B cell (primary cell): ENCODE measurements around the gene RAB31. TPM values are rescaled to one million over a fixed set of nuclear protein-coding genes. Genes with fewer than 3 reads are reported as not detected.

Source experiments
- ATAC-seq: fragments of 200-7000 bp; cut with Tn5 transposase; one replicate; pipeline ENCODE4 v1.10.0; 2021; ENCODE audit warnings: low read depth, mild to moderate bottlenecking, moderate number of reproducible peaks, moderate library complexity
- CTCF ChIA-PET: fragments of 350-600 bp; sonication (Branson Sonifier 250); formaldehyde crosslinking; loops from one replicate; lab custom pipeline; 2021; ENCODE audit warnings: antibody characterized with exemption, inconsistent platforms; lab: Charles Lee
- POLR2A ChIA-PET: fragments of 350-600 bp; sonication (Branson Sonifier 250); formaldehyde crosslinking; loops from one replicate; lab custom pipeline; 2021; ENCODE audit warnings: antibody characterized with exemption; lab: Charles Lee
- DNase-seq: peaks from one replicate; pipeline ENCODE4 v3.0.0; 2013
- H2AFZ ChIP-seq: 2 replicates; pipeline ENCODE4 v1.6.1; 2012; ENCODE audit warnings: mild to moderate bottlenecking, low read depth, low read length; ENCODE audit not compliant: insufficient read depth, poor library complexity, severe bottlenecking
- H3K27ac ChIP-seq, 2 donors: 1 replicate in 1 of 2; 2 replicates in 1 of 2; pipeline ENCODE4 v1.5.1; 2012 to 2013; ENCODE audit warnings: low read length in 2 of 2, mild to moderate bottlenecking in 2 of 2, moderate library complexity in 1 of 2
- H3K27me3 ChIP-seq, 4 experiments: fragments of 200-600 bp in 1 of 4; sonication (generic) in 1 of 4; replicated peaks in 1 of 4; 1 replicate in 2 of 4; 2 replicates in 2 of 4; pipeline versions ENCODE4 v1.6.1 to v1.7.0; 2013 to 2016; ENCODE audit warnings: low read length in 3 of 4, mild to moderate bottlenecking in 2 of 4, mixed read lengths in 1 of 4, moderate library complexity in 1 of 4; ENCODE audit not compliant: insufficient read depth in 4 of 4, control insufficient read depth in 3 of 4; ENCODE audit errors: control extremely low read depth in 1 of 4
- H3K36me3 ChIP-seq, 2 experiments: replicated peaks in 1 of 2; 1 replicate in 1 of 2; 2 replicates in 1 of 2; pipeline versions ENCODE4 v1.6.1 to v1.7.1; 2013; ENCODE audit warnings: low read length in 1 of 2; ENCODE audit not compliant: insufficient read depth in 2 of 2, control insufficient read depth in 1 of 2; ENCODE audit errors: control extremely low read depth in 1 of 2, extremely low read depth in 1 of 2
- H3K4me1 ChIP-seq, 2 donors: fragments of 200-600 bp in 1 of 2; sonication (generic) in 1 of 2; 1 replicate in 1 of 2; 2 replicates in 1 of 2; pipeline versions ENCODE4 v1.5.1 to v1.6.1; 2013 to 2017; ENCODE audit warnings: low read length in 2 of 2; ENCODE audit not compliant: control insufficient read depth in 2 of 2, insufficient read depth in 2 of 2
- H3K4me2 ChIP-seq: replicated peaks from 2 replicates; pipeline ENCODE3; 2012; ENCODE audit warnings: mild to moderate bottlenecking, low read depth, low read length; ENCODE audit not compliant: poor library complexity, severe bottlenecking
- H3K4me3 ChIP-seq, 5 experiments: fragments of 200-600 bp in 1 of 5; sonication (generic) in 1 of 5; 1 replicate in 3 of 5; 2 replicates in 2 of 5; pipeline versions ENCODE4 v1.5.1 to v1.7.0; 2011 to 2016; ENCODE audit warnings: low read length in 4 of 5, mild to moderate bottlenecking in 4 of 5, low read depth in 2 of 5, control low read depth in 1 of 5, moderate library complexity in 1 of 5; ENCODE audit not compliant: insufficient read depth in 1 of 5; ENCODE audit errors: control extremely low read depth in 1 of 5, extremely low read depth in 1 of 5
- H3K79me2 ChIP-seq: fragments of 200-600 bp; sonication (generic); one replicate; pipeline ENCODE4 v1.6.0; 2016; ENCODE audit warnings: low read length; ENCODE audit not compliant: control insufficient read depth, insufficient read depth
- H3K9ac ChIP-seq: fragments of 200-600 bp; sonication (generic); 2 replicates; pipeline ENCODE4 v1.6.1; 2017; ENCODE audit warnings: mild to moderate bottlenecking, low read length, moderate library complexity
- H3K9me3 ChIP-seq, 3 donors: one replicate each; pipeline versions ENCODE4 v1.6.1 to v1.7.1; 2013; ENCODE audit warnings: low read length in 2 of 3; ENCODE audit not compliant: control insufficient read depth in 2 of 3, insufficient read depth in 1 of 3; ENCODE audit errors: control extremely low read depth in 1 of 3
- H4K20me1 ChIP-seq: 2 replicates; pipeline ENCODE4 v1.6.0; 2012; ENCODE audit warnings: mild to moderate bottlenecking, low read length; ENCODE audit not compliant: insufficient read depth, control insufficient read depth, poor library complexity, severe bottlenecking
- H3K27ac Mint-ChIP-seq: one replicate; pipeline ENCODE4 v1.8.0; 2021; ENCODE audit warnings: mixed read lengths
- H3K27me3 Mint-ChIP-seq: one replicate; pipeline ENCODE4 v1.8.0; 2021; ENCODE audit warnings: mixed read lengths
- H3K4me1 Mint-ChIP-seq: one replicate; pipeline ENCODE4 v1.8.0; 2021; ENCODE audit warnings: mixed read lengths
- H3K4me3 Mint-ChIP-seq: one replicate; pipeline ENCODE4 v1.8.0; 2021; ENCODE audit warnings: mixed read lengths
- H3K9me3 Mint-ChIP-seq: one replicate; pipeline ENCODE4 v1.8.0; 2022; ENCODE audit warnings: mixed read lengths; ENCODE audit not compliant: insufficient read depth
- EZH2 ChIP-seq: IDR thresholded peaks from 2 replicates; pipeline ENCODE4 v1.6.1; 2012; ENCODE audit warnings: borderline replicate concordance, low read depth, mild to moderate bottlenecking, moderate library complexity, low read length; ENCODE audit not compliant: insufficient read depth, poor library complexity, severe bottlenecking
- WGBS: methylation state at CpG from one replicate; pipeline ENCODE4 v1.1.5; 2013; ENCODE audit warnings: missing lambda C conversion rate; ENCODE audit not compliant: insufficient coverage; 5-methylcytosine and 5-hydroxymethylcytosine counted together
- intact Hi-C: fragments of 100-400 bp; cut with micrococcal nuclease; formaldehyde crosslinking; loops from one replicate; pipeline ENCODE4 v1.10.0; 2022
- polyA plus RNA-seq: library from polyadenylated mRNA; depleted of rRNA; stranded (reverse); fragments of >200 nt; gene quantifications from 2 replicates; pipeline ENCODE4 v1.2.3, GENCODE V29; 2012
- total RNA-seq, 2 donors: library from RNA; stranded (reverse); fragments of 120-200 nt in 1 of 2; gene quantifications; 1 replicate in 1 of 2; 2 replicates in 1 of 2; pipeline versions ENCODE4 v1.2.3 to v1.2.4, GENCODE V29; 2013 to 2022
- TF ChIP-seq, protein P1 (sequence below): fragments of 200-600 bp; IDR thresholded peaks from one replicate; pipeline ENCODE4 v1.8.0; 2022; ENCODE audit warnings: antibody characterized with exemption, mild to moderate bottlenecking

RAB31 gene
- total and polyA plus RNA-seq, 2 donors (not counting 1 experiment from before 2014, with no cell fraction given) = 15.5 to 44.6 TPM

DNA sequence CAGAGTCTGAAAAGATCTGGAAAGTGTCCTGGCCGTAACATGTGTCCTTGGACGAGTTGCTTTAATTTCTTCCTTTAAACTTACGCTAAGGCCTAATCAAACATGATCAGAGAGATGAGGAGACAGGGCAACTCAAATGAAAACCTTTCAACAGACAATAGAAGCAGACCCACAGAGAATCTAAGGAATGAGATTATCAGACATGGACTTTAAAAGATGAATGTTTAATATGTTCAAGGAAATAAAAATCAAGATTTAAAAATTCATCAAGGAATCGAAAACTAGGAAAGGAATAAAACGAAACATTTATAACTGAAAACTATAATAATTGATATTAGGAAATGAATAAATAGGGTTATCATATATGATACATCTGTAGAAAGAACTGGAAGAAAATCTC lies 55.1 kb downstream of the RAB31 start:
- H3K4me2 ChIP-seq = no peak overlapping the region
- intact Hi-C loops = no loop called here
- H2AFZ ChIP-seq = no peak overlapping the region
- no peak for ATAC-seq
- no peaks in the 10 kb centered on the region for H3K4me1 ChIP-seq
- POLR2A ChIA-PET = no interaction called here
- Mint-ChIP-seq H3K27ac (no peak overlapping the region), H3K9me3 (peaks cover 5% of the 10 kb centered on the region), H3K4me3 (no peak overlapping the region), H3K4me1 (no peaks in the 10 kb centered on the region), H3K27me3 (no peaks in the 10 kb centered on the region)
- no peak overlapping the region for H3K27ac ChIP-seq
- DNase-seq = no peak
- no peaks in the 10 kb centered on the region for H3K27me3 ChIP-seq
- peaks cover 0 to 7% (median 0%) of the 10 kb centered on the region in 3 donors for H3K9me3 ChIP-seq
- TF ChIP-seq EZH2 = no peak
- TF ChIP-seq, protein P1, sequence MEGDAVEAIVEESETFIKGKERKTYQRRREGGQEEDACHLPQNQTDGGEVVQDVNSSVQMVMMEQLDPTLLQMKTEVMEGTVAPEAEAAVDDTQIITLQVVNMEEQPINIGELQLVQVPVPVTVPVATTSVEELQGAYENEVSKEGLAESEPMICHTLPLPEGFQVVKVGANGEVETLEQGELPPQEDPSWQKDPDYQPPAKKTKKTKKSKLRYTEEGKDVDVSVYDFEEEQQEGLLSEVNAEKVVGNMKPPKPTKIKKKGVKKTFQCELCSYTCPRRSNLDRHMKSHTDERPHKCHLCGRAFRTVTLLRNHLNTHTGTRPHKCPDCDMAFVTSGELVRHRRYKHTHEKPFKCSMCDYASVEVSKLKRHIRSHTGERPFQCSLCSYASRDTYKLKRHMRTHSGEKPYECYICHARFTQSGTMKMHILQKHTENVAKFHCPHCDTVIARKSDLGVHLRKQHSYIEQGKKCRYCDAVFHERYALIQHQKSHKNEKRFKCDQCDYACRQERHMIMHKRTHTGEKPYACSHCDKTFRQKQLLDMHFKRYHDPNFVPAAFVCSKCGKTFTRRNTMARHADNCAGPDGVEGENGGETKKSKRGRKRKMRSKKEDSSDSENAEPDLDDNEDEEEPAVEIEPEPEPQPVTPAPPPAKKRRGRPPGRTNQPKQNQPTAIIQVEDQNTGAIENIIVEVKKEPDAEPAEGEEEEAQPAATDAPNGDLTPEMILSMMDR = no peak
- peaks cover 9% of the 10 kb centered on the region for H3K79me2 ChIP-seq
- CTCF ChIA-PET = no interaction called here
- H4K20me1 ChIP-seq = peaks cover 6% of the 10 kb centered on the region
- H3K36me3 ChIP-seq = peaks cover 0 to 7% of the 10 kb centered on the region in 2 experiments
- no peak overlapping the region for H3K9ac ChIP-seq
- WGBS = 100% methylated on average over 2 of the region's 5 CpGs
- H3K4me3 ChIP-seq = no peak overlapping the region

DNA sequence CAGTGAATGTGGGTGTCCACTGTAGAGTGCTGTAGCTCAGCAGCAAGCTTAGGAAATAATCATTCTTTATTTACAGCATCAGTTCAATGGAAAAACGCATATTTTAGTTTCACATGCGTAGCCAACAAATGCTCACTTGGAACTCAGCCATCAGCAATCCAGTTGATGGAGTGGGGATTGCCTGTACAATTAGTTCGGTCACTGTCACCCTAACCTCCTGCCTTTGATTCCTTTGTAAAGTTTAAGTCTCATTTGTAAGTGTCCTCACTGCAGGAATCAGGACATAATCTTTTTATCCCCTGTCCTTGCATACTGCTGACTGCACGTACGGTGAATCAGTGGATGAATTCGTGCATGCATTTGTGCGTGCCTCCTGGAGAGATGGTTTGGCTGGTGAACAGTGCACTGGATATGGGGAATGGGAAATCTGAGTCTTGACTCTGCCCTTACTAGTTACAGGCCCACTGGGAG lies 55.9 kb downstream of the RAB31 start:
- peaks cover 0 to 7% of the 10 kb centered on the region in 2 experiments for H3K36me3 ChIP-seq
- POLR2A ChIA-PET = no interaction called here
- H3K4me1 ChIP-seq = no peaks in the 10 kb centered on the region
- DNase-seq = no peak
- no peaks in the 10 kb centered on the region for H3K27me3 ChIP-seq
- H4K20me1 ChIP-seq = no peaks in the 10 kb centered on the region
- TF ChIP-seq, protein P1 = no peak
- no peak for TF ChIP-seq EZH2
- Mint-ChIP-seq H3K27me3 (no peaks in the 10 kb centered on the region), H3K9me3 (peaks cover 5% of the 10 kb centered on the region), H3K4me1 (peaks cover 6% of the 10 kb centered on the region), H3K27ac (no peak overlapping the region), H3K4me3 (no peak overlapping the region)
- no peak overlapping the region for H3K4me2 ChIP-seq
- no peak overlapping the region for H3K4me3 ChIP-seq
- intact Hi-C loops = no loop called here
- no peak for ATAC-seq
- H3K9me3 ChIP-seq = peaks cover 0 to 7% (median 0%) of the 10 kb centered on the region in 3 donors
- no peak overlapping the region for H3K27ac ChIP-seq
- H2AFZ ChIP-seq = no peak overlapping the region
- CTCF ChIA-PET = no interaction called here
- WGBS = 100% methylated on average over 2 of the region's 7 CpGs
- H3K79me2 ChIP-seq = peaks cover 3% of the 10 kb centered on the region
- H3K9ac ChIP-seq = no peak overlapping the region
